HepG2 (cell line): ENCODE measurements around the gene CEBPB. TPM values are rescaled to one million over a fixed set of nuclear protein-coding genes. Genes with fewer than 3 reads are reported as not detected.
A peak's percentile ranks its signal among the peaks of the same experiment; 100 is the strongest.

Experiments used
- BRD4 ChIP-seq: sonication (generic); formaldehyde crosslinking; IDR thresholded peaks from 2 replicates; pipeline ENCODE4 v1.4.0; 2020; ENCODE audit warnings: missing genetic modification reagents
- CAMTA2 ChIP-seq: sonication (generic); formaldehyde crosslinking; IDR thresholded peaks from 2 replicates; pipeline ENCODE4 v1.4.0; 2020; ENCODE audit warnings: mild to moderate bottlenecking, missing genetic modification reagents, borderline replicate concordance
- ERF ChIP-seq: IDR thresholded peaks from 2 replicates; pipeline ENCODE4 v1.6.1; 2018; ENCODE audit warnings: missing biosample characterization, missing genetic modification reagents
- GMEB1 ChIP-seq: sonication (generic); formaldehyde crosslinking; IDR thresholded peaks from 2 replicates; pipeline ENCODE4 v1.5.1; 2020; ENCODE audit warnings: missing genetic modification reagents, mild to moderate bottlenecking, borderline replicate concordance
- HINFP ChIP-seq: sonication (generic); formaldehyde crosslinking; IDR thresholded peaks from 2 replicates; pipeline ENCODE4 v1.4.0; 2020; ENCODE audit warnings: low read depth, mild to moderate bottlenecking, missing genetic modification reagents
- KLF6 ChIP-seq: IDR thresholded peaks from 2 replicates; pipeline ENCODE4 v1.8.0; 2016; ENCODE audit warnings: missing biosample characterization, missing genetic modification reagents
- LCORL ChIP-seq, 2 experiments: fragments of 450-650 bp in 1 of 2; sonication (generic) in 1 of 2; formaldehyde crosslinking in 1 of 2; IDR thresholded peaks; 2 replicates each; pipeline versions ENCODE4 v1.5.0 to v1.6.1; 2017 to 2020; ENCODE audit warnings: antibody characterized with exemption in 1 of 2, missing genetic modification reagents in 1 of 2
- MBNL3 ChIP-seq: fragments of 250-450 bp; sonication (Bioruptor Pico); conservative IDR thresholded peaks from 2 replicates; pipeline ENCODE4 v1.8.0; 2022; ENCODE audit warnings: mild to moderate bottlenecking, inconsistent platforms
- NR1H2 ChIP-seq: sonication (generic); formaldehyde crosslinking; IDR thresholded peaks from 2 replicates; pipeline ENCODE4 v1.8.1; 2022; ENCODE audit warnings: low read depth, missing genetic modification reagents, borderline replicate concordance
- PAF1 ChIP-seq: IDR thresholded peaks from 2 replicates; pipeline ENCODE4 v1.6.1; 2016; ENCODE audit warnings: missing genetic modification reagents, missing compliant biosample characterization
- PHF8 ChIP-seq: sonication (generic); formaldehyde crosslinking; IDR thresholded peaks from 2 replicates; pipeline ENCODE4 v1.5.0; 2020; ENCODE audit warnings: missing genetic modification reagents
- SSRP1 ChIP-seq: IDR thresholded peaks from 2 replicates; pipeline ENCODE4 v1.6.1; 2016; ENCODE audit warnings: control low read depth
- THAP11 ChIP-seq: IDR thresholded peaks from 2 replicates; pipeline ENCODE4 v1.6.1; 2016; ENCODE audit warnings: missing biosample characterization, missing genetic modification reagents
- ZNF101 ChIP-seq: sonication (generic); formaldehyde crosslinking; IDR thresholded peaks from 2 replicates; pipeline ENCODE4 v1.4.0; 2020; ENCODE audit warnings: mild to moderate bottlenecking, low read depth, missing genetic modification reagents, borderline replicate concordance
- ZNF605 ChIP-seq: sonication (generic); formaldehyde crosslinking; IDR thresholded peaks from 2 replicates; pipeline ENCODE4 v1.8.0; 2022; ENCODE audit warnings: mild to moderate bottlenecking, missing genetic modification reagents
- ZNF747 ChIP-seq: sonication (generic); formaldehyde crosslinking; IDR thresholded peaks from 2 replicates; pipeline ENCODE4 v1.8.1; 2023; ENCODE audit warnings: missing genetic modification reagents, mild to moderate bottlenecking, borderline replicate concordance
- ZNF749 ChIP-seq: sonication (generic); formaldehyde crosslinking; IDR thresholded peaks from 2 replicates; pipeline ENCODE4 v1.8.0; 2022; ENCODE audit warnings: mild to moderate bottlenecking, missing genetic modification reagents, moderate library complexity, borderline replicate concordance
- polyA plus RNA-seq, 8 experiments: library from polyadenylated mRNA; depleted of rRNA in 3 of 8; stranded (reverse) in 7 of 8; unstranded in 1 of 8; fragments of >200 nt; fragmentation: Illumina TruSeq in 4 of 8; extraction: Trizol in 4 of 8; gene quantifications; 2 replicates each; pipeline versions ENCODE4 v1.2.1 to v1.2.3, GENCODE V29; 2011 to 2016; ENCODE audit warnings: low read depth in 4 of 8, missing spikeins in 1 of 8, mixed read lengths in 1 of 8; ENCODE audit not compliant: insufficient read depth in 1 of 8
- total RNA-seq, 5 experiments: library from RNA; depleted of rRNA; stranded (reverse); fragments of >200 nt; fragmentation: Illumina TruSeq; extraction: Trizol; gene quantifications; 2 replicates each; pipeline ENCODE4 v1.2.3, GENCODE V29; 2016; ENCODE audit warnings: low read depth in 1 of 5
- TF ChIP-seq, protein P1 (sequence below), 2 experiments: sonication (generic) in 1 of 2; formaldehyde crosslinking in 1 of 2; IDR thresholded peaks; 2 replicates each; pipeline versions ENCODE4 v1.5.1 to v1.6.1; 2011 to 2020; ENCODE audit warnings: borderline replicate concordance in 1 of 2, low read depth in 1 of 2, low read length in 1 of 2, mild to moderate bottlenecking in 1 of 2, missing genetic modification reagents in 1 of 2, moderate library complexity in 1 of 2
- TF ChIP-seq, protein P2 (sequence below): sonication (generic); formaldehyde crosslinking; IDR thresholded peaks from 2 replicates; pipeline ENCODE4 v1.5.0; 2020; ENCODE audit warnings: mild to moderate bottlenecking, missing genetic modification reagents, borderline replicate concordance

The CEBPB gene
- total and polyA plus RNA-seq, 2 of the 13 experiments (the other 11 are each of a cell fraction or from before 2014, with no cell fraction given), result 18.5 to 28.2 TPM

- TF ChIP-seq MBNL3 (no peak), PHF8 (CRISPR knock-in tag) (no peak), ZNF749 (CRISPR knock-in tag) (peak; percentile 59), PAF1 (no peak), NR1H2 (CRISPR knock-in tag) (no peak), ZNF605 (CRISPR knock-in tag) (peak; percentile 21), BRD4 (0 out of 2 replicates have a peak, but pooled peaks have one; percentile 58), GMEB1 (CRISPR knock-in tag) (no peak; the same call in 1 of the 2 replicates), HINFP (CRISPR knock-in tag) (no peak), ZNF101 (CRISPR knock-in tag) (no peak), THAP11 (no peak; the same call in 1 of the 2 replicates), ZNF747 (CRISPR knock-in tag) (no peak), CAMTA2 (0 out of 2 replicates have a peak, but pooled peaks have one; percentile 62), ERF (CRISPR knock-in tag) (0 out of 2 replicates have a peak, but pooled peaks have one; percentile 23), LCORL (IDR thresholded peaks at IDR 0.05) (0 out of 2 replicates have a peak, but pooled peaks have one; percentile 2), LCORL (CRISPR knock-in tag; IDR thresholded peaks at IDR 0.05) (peak; percentile 67; the same call in 1 of the 2 replicates), KLF6 (no peak; the same call in 1 of the 2 replicates), SSRP1 (CRISPR knock-in tag) (0 out of 2 replicates have a peak, but pooled peaks have one; percentile 19)
- TF ChIP-seq, protein P1, sequence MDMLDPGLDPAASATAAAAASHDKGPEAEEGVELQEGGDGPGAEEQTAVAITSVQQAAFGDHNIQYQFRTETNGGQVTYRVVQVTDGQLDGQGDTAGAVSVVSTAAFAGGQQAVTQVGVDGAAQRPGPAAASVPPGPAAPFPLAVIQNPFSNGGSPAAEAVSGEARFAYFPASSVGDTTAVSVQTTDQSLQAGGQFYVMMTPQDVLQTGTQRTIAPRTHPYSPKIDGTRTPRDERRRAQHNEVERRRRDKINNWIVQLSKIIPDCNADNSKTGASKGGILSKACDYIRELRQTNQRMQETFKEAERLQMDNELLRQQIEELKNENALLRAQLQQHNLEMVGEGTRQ (IDR thresholded peaks at IDR 0.05; ENCODE audit: low read depth, low read length), result no peak
- TF ChIP-seq, protein P1 (CRISPR knock-in tag; IDR thresholded peaks at IDR 0.05; ENCODE audit: borderline replicate concordance), result 0 out of 2 replicates have a peak, but pooled peaks have one; percentile 29
- TF ChIP-seq, protein P2, sequence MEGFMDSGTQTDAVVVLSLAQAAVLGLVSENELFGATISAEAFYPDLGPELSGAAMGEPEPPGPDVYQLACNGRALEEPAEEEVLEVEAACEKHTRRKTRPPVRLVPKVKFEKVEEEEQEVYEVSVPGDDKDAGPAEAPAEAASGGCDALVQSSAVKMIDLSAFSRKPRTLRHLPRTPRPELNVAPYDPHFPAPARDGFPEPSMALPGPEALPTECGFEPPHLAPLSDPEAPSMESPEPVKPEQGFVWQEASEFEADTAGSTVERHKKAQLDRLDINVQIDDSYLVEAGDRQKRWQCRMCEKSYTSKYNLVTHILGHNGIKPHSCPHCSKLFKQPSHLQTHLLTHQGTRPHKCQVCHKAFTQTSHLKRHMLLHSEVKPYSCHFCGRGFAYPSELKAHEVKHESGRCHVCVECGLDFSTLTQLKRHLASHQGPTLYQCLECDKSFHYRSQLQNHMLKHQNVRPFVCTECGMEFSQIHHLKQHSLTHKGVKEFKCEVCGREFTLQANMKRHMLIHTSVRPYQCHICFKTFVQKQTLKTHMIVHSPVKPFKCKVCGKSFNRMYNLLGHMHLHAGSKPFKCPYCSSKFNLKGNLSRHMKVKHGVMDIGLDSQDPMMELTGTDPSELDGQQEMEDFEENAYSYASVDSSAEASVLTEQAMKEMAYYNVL, result no peak
Observed at GRCh38 chr20:50189681-50190250, 864 bp upstream of the CEBPB start (continued).
